ENCODE results near the gene SHLD1.

DNA sequence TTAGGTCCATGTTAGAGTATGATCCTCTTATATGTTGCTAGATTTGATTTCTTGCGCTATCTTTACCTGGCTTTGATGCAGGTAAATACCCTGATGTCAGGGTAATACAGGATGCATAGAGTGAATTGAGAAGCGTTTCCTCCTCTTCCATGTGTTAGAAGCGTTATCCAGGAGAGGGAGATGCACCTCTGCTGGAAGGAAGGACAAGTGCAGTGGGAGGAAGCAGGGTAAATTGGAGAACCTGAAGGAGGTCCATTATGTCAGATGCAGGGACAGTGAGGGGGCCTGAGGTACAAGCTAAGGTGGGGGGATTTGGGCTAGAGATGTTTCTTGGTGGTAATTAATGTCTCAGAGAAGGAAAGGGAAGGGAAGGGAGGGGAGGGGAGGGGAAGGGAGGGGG is 7.7 kb downstream of the SHLD1 start:
- TF ChIP-seq CTCF (IDR thresholded peaks at IDR 0.05; ENCODE audit: low read length) (no peak), EZH2phosphoT487 (IDR thresholded peaks at IDR 0.05; ENCODE audit: low read length) (no peak)

All from MM.1S (cell line).